Activated naive CD4-positive, alpha-beta T cell treated with anti-CD3 and anti-CD28 coated beads, Interleukin-2, amount 50 U/mL, for 24 hours (primary cell): ENCODE data around the gene BTBD9.
"Not testable (repeated sequence)": the region's sequence is repeated elsewhere in the genome, so short reads cannot be mapped to it uniquely, and the experiment has no call there.

Experiments used
- H3K27ac Mint-ChIP-seq: one replicate; pipeline ENCODE4 v1.8.0; 2021; ENCODE audit warnings: mild to moderate bottlenecking, mixed read lengths
- H3K27me3 Mint-ChIP-seq: one replicate; pipeline ENCODE4 v1.8.0; 2021; ENCODE audit warnings: mixed read lengths
- H3K36me3 Mint-ChIP-seq: one replicate; pipeline ENCODE4 v1.8.0; 2021; ENCODE audit warnings: mixed read lengths
- H3K4me1 Mint-ChIP-seq: one replicate; pipeline ENCODE4 v1.8.0; 2021; ENCODE audit warnings: mixed read lengths
- H3K4me3 Mint-ChIP-seq: one replicate; pipeline ENCODE4 v1.8.0; 2021; ENCODE audit warnings: mild to moderate bottlenecking, mixed read lengths
- H3K9me3 Mint-ChIP-seq: one replicate; pipeline ENCODE4 v1.8.0; 2021; ENCODE audit warnings: mixed read lengths

BTBD9 gene

DNA sequence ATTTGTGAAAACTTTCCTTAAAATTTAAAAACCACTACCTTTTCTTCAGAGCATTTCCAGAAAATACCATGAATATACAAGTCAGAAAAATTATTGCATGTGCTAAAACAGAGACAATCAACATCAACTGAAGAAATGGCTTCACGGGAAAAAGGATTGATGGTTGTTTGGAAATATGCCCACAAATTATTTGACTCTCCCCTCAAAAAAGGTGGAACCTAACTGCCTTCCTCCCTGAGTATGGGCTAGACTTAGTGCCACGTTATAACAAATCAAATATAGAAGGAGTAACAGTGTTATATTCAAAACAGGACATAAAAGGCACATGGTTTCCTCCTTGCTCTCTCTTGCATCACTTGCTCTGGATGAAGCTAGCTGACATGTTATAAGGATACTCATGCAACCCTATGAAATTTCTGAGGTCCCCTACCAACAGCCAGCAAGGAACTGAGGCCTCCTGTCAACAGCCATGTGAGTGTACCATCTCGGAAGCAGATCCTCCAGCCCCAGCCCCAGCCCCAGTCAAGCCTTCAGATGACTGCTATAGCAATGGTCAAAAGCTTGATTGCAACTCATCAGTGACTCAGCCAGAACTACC is 8.4 kb downstream of the BTBD9 start:
- Mint-ChIP-seq H3K27me3 (no peaks in the 10 kb centered on the region), H3K36me3 (peaks cover 3% of the 10 kb centered on the region), H3K27ac (no peak overlapping the region), H3K4me3 (no peak overlapping the region), H3K4me1 (peaks cover 52% of the 10 kb centered on the region), H3K9me3 (no peaks in the 10 kb centered on the region)

DNA sequence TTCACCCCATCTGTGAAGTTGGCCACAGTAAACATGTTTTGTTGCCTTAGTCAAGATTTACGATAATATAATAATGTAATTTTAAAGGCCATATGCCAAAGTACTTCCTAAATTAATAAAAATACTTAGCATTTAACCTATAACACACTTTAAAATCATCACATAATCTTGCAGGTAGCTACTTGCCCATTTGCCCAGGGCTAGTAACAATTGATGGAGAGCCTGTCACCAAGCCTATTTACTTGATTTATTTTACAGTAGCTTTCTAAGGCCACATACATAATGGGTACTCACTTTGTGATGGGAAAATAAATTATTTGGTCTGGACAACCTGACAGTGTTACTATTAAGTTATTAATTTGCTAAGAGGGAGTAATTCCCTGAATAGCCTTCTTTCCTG is 14.5 kb downstream of the BTBD9 start:
- H3K4me3 Mint-ChIP-seq, result no peak overlapping the region
- H3K4me1 Mint-ChIP-seq, result peaks cover 40% of the 10 kb centered on the region
- H3K27ac Mint-ChIP-seq, result no peak overlapping the region
- H3K9me3 Mint-ChIP-seq, result no peaks in the 10 kb centered on the region
- H3K27me3 Mint-ChIP-seq, result no peaks in the 10 kb centered on the region
- H3K36me3 Mint-ChIP-seq, result peaks cover 3% of the 10 kb centered on the region

DNA sequence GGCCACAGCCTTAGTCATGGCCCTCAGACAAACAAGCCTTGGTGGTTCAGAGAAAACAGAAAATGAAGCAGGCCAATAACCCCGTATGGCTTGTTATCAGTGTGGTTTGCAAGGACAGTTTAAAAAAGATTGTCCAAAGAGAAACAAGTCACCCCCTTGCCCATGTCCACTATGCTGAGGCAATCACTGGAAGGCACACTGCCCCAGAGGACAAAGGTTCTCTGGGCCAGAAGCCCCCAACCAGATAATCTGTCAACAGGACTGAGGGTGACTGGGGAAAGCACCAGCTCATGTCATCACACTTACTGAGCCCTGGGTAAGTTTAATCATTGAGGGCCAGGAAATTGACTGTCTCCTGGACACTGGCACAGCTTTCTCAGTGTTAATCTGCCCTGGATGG is 20.4 kb downstream of the BTBD9 start:
- H3K36me3 Mint-ChIP-seq, H3K9me3 Mint-ChIP-seq, H3K4me3 Mint-ChIP-seq, H3K27me3 Mint-ChIP-seq, H3K27ac Mint-ChIP-seq: not testable (repeated sequence)
- peaks cover 29% of the 10 kb centered on the region for H3K4me1 Mint-ChIP-seq

DNA sequence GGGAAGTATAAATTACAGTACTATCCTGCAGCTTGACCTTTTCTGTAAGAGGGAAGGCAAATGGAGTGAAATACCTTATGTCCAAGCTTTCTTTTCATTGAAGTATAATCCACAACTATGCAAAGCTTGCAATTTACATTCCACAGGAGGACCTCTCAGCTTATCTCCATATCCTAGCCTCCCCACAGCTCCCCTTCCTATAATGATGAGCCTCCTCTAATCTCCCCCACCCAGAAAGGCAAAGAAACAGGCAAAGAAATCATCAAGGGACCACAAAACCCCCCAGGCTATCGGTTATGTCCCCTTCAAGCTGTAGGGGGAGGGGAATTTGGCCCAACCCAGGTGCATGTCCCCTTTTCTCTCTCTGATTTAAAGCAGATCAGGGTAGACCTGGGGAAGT is 21.4 kb downstream of the BTBD9 start:
- not testable (repeated sequence) for H3K27ac Mint-ChIP-seq, H3K4me3 Mint-ChIP-seq, H3K36me3 Mint-ChIP-seq, H3K27me3 Mint-ChIP-seq, H3K9me3 Mint-ChIP-seq
- peaks cover 27% of the 10 kb centered on the region for H3K4me1 Mint-ChIP-seq

DNA sequence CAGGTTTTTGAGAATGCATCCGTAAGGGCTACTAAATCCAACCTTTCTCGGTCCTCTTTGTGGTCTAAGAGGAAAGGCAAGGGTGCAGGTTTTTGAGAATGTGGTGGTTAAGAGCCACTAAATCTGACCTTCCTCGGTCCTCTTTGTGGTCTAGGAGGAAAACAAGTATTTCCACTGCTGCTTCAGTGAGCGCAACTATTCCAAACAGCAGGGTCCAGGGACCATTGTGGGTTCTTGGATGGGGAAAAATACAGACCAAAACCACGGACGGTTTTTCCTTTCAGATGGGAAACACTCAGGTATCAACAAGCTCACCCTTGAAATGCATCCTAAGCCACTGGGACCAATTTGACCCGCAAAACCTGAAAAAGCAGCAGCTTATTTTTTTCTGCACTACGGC is 21.9 kb downstream of the BTBD9 start:
- Mint-ChIP-seq H3K27me3 (no peaks in the 10 kb centered on the region), H3K9me3 (no peaks in the 10 kb centered on the region), H3K27ac (no peak overlapping the region), H3K4me1 (peaks cover 23% of the 10 kb centered on the region), H3K4me3 (no peak overlapping the region), H3K36me3 (no peaks in the 10 kb centered on the region)

DNA sequence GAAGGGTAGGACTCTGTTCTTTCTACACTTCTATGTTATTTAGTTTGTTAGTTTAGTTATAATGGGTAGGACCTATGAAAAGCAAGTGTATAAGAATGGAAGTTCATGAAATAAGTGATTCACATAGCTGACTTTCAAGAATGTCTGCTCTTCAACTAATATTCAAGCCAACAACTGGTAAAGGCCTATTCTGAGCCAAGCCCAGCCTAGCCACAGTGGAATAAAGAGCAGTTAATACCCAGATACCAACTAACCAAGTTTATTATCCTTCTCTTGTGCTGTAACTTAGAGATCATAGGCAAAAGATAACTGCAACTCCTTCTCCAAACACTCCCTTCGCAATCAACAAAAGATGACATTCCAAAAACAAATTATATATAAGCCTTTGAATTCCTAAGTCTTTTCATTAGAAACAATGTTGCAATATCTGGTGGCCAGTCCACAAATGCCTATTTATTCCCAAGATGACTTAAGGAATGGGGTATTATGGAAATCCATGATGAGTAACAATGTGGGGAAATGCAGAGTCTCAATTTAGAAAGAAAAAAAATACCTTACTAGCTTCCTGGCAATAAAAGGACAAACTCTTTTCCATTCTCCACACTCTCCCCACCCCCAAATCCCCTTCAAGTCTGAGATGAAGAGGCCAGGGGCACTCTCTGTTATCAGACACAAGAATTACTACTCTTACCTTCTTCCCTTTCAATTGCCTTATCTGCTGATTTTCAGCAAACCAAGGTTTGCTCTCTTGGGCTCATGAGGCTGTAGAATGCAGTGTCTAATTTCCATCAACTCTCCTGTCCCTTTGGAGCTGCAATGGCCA is 27.4 kb downstream of the BTBD9 start:
- peaks cover 43% of the 10 kb centered on the region for H3K4me1 Mint-ChIP-seq

DNA sequence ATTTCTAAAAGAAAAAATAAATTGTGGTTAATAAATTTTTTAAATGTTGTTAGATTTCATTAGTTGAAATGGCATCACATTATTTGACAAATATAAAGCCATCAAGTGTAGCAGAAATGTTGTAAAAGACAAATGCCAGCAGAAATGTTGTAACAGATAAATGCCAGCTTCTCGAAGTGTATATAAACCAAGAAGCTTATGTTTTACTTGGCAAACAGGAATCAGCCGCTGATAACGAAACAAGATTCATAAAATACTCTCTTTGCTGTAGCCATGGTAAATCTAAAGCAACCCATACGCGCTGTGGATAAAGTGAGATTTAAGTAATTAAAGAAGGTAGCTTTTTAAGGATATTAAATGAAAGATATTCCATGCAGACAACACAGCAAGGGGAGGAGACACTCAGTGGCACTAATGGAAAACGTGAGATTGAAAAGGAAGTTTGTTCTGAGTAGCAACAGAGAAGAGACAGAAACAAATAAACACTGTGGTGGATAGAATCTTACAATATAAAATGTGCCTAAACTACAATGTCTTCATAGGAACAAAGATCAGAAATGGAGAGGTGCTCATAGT is 29.6 kb downstream of the BTBD9 start:
- Mint-ChIP-seq H3K36me3 (no peaks in the 10 kb centered on the region), H3K4me3 (no peak overlapping the region), H3K27ac (no peak overlapping the region), H3K4me1 (peaks cover 40% of the 10 kb centered on the region), H3K27me3 (no peaks in the 10 kb centered on the region), H3K9me3 (no peaks in the 10 kb centered on the region)

More for the DNA sequence above, 27.4 kb downstream of the BTBD9 start:
- no peak overlapping the region for H3K4me3 Mint-ChIP-seq
- no peaks in the 10 kb centered on the region for H3K27me3 Mint-ChIP-seq
- H3K27ac Mint-ChIP-seq, result no peak overlapping the region
- no peaks in the 10 kb centered on the region for H3K36me3 Mint-ChIP-seq
- no peaks in the 10 kb centered on the region for H3K9me3 Mint-ChIP-seq

DNA sequence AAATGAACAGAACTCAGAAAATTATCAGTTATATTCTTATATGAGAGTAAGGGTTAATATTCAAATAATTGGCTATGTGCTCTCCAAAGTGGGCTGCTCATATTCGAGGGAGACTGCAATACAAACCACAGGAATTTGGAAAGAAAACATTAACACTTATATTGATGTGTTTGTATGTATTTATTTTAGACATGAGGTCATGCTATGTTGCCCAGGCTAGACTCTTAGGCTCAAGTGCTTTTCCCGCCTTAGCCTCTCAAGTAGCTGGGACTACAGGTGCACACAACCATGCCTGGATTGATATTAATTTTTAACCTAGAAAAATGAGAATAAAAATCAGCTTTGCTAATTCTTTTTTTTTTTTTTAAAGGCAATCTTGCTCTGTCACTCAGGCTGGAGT is 35.0 kb downstream of the BTBD9 start:
- peaks cover 32% of the 10 kb centered on the region for H3K4me1 Mint-ChIP-seq
- no peaks in the 10 kb centered on the region for H3K9me3 Mint-ChIP-seq
- no peak overlapping the region for H3K4me3 Mint-ChIP-seq
- peaks cover under 1% of the 10 kb centered on the region for H3K36me3 Mint-ChIP-seq
- no peaks in the 10 kb centered on the region for H3K27me3 Mint-ChIP-seq
- no peak overlapping the region for H3K27ac Mint-ChIP-seq

DNA sequence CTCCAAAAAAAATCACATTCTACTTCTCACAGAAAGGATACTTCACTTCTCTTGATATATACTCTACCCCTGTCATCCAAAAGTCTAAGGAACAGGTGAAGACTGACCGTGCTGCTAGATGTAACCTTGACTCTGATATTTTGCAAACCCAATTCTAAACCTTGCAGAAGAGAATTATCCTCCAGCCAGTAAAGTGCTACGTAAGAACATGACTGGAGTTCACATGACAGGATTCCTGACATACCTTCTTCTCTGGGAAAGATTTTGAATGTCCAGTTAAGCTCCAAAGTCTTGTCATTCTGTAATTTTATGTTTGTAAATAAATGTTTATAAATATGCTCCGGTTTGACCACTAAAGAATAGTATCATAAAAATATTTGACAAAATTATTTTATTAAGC is 35.8 kb downstream of the BTBD9 start:
- Mint-ChIP-seq H3K4me3 (no peak overlapping the region), H3K4me1 (peaks cover 26% of the 10 kb centered on the region), H3K27me3 (no peaks in the 10 kb centered on the region), H3K27ac (no peak overlapping the region), H3K36me3 (peaks cover 3% of the 10 kb centered on the region), H3K9me3 (no peaks in the 10 kb centered on the region)

DNA sequence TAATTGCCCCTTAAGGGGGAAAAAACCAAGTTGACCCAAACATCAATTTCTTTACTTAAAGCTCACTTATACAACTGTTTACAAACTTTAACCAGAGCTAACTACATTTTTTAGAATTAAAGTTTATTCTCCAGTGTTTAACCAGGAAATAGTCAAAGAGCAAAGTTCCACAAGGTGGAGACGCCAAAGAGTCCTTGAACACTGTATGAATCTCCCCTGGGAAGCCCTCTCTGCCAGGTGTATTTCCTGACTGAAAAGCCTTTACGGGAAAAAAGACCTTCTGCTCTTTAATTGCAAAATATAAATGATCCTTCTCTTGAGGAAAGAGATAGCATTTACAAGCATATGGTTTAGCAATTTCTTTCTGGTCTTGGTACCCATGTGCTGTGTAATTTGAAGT is 36.2 kb downstream of the BTBD9 start:
- peaks cover 22% of the 10 kb centered on the region for H3K4me1 Mint-ChIP-seq
- no peak overlapping the region for H3K4me3 Mint-ChIP-seq
- no peak overlapping the region for H3K27ac Mint-ChIP-seq
- peaks cover 3% of the 10 kb centered on the region for H3K36me3 Mint-ChIP-seq
- no peaks in the 10 kb centered on the region for H3K27me3 Mint-ChIP-seq
- H3K9me3 Mint-ChIP-seq, result no peaks in the 10 kb centered on the region

DNA sequence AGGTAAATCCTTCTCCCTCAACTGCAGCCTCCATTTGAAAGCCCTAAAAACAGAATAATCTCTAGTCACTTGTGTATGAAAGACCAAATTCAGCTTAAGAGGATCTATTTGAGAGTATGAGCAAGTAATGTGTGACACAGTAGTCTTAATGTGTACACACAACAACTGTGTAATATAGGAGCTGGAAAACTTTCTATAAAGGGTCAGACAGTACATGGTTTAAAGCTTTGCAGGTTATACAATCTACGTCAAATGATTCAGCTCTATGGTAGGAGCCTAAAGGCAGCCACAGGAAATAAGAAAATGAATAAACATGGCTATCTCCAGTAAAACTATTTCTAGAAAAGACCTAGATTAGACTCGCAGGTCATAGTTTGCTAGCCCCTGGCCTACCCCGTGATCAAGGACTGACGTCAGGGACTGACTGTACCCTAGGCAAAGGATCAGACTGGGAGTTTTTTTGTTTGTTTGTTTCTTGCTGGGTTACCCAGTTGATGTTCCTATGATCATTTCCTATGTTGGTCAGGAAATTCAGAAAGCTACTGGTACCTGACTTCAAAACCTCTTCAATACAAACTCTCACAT is 39.7 kb downstream of the BTBD9 start:
- Mint-ChIP-seq H3K4me1 (peaks cover 16% of the 10 kb centered on the region), H3K9me3 (no peaks in the 10 kb centered on the region), H3K27ac (no peak overlapping the region), H3K4me3 (no peak overlapping the region), H3K27me3 (no peaks in the 10 kb centered on the region), H3K36me3 (peaks cover 17% of the 10 kb centered on the region)

DNA sequence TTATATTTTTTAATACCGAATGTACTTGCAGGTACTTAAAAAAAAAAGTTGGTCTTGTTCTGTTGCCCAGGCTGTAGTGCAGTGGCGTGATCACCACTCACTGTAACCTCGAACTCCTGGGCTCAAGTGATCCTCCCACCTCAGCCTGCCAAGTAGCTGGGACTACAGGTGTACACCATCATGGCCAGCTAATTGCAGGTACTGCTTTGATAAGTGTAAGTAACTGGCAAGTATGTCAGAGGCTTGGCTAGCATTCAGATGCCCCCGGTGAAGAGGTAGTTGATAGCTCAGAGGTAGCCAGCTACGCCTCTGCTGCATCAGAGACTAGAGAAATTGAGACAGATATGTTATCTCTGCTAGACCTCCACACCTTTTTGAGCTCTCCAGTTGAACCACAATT is 40.5 kb downstream of the BTBD9 start:
- Mint-ChIP-seq H3K36me3 (peaks cover 22% of the 10 kb centered on the region), H3K27ac (no peak overlapping the region), H3K9me3 (no peaks in the 10 kb centered on the region), H3K27me3 (no peaks in the 10 kb centered on the region), H3K4me1 (peaks cover 12% of the 10 kb centered on the region), H3K4me3 (no peak overlapping the region)

DNA sequence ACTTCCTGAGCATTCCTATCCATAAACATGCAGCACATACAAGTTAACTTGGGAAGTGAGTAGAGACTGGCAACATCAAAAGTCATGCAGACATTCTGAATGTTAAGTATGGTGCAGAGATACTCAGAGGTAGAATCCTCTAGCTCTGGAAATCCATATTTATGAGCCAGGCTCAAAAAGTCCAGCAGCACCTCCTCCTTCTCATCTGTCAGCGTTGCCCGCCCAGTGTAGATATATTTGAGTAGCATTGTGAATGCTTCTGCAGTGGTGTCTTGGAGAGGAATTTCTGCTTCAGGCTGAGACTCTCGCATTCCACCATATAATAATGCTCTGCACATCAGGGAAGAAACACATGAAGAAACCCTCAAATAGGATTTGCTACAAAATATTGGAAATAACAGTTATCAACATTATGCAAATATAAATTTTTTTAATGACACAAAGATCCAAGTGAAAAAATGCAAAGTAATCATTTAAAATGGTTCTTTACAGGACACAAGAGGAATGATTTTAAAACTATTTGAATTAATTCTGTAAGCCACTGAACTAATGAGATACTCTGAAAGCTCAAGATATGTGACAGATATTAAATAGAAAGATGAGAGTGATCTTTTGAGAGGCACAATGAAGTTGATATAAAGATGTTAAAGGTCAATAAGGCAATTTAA is 45.6 kb downstream of the BTBD9 start:
- Mint-ChIP-seq H3K4me1 (peaks cover 11% of the 10 kb centered on the region), H3K9me3 (no peaks in the 10 kb centered on the region), H3K27me3 (no peaks in the 10 kb centered on the region), H3K27ac (no peak overlapping the region), H3K36me3 (peaks cover 33% of the 10 kb centered on the region), H3K4me3 (no peak overlapping the region)

DNA sequence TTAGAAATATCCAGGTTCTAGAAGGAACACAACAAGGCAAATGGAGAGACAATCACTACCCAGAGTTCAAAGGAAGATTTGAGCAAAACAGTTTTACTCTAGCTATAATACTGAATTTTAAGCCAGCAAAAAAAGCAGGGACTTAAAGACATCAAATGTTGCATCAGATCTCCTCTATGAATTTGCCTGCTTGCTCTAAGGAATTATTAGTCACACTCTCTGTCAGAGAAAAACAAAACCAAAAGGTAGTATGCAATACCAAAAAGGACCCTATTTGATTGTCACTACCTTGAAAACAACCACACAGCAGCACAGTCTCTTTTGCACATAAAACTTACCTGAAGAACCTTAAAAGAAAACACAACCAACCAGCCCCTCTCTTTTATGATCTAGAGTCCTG is 46.3 kb downstream of the BTBD9 start:
- Mint-ChIP-seq H3K27me3 (no peaks in the 10 kb centered on the region), H3K27ac (peak overlapping the region; percentile 70), H3K4me3 (no peak overlapping the region), H3K9me3 (no peaks in the 10 kb centered on the region), H3K4me1 (peaks cover 11% of the 10 kb centered on the region), H3K36me3 (peaks cover 33% of the 10 kb centered on the region)

DNA sequence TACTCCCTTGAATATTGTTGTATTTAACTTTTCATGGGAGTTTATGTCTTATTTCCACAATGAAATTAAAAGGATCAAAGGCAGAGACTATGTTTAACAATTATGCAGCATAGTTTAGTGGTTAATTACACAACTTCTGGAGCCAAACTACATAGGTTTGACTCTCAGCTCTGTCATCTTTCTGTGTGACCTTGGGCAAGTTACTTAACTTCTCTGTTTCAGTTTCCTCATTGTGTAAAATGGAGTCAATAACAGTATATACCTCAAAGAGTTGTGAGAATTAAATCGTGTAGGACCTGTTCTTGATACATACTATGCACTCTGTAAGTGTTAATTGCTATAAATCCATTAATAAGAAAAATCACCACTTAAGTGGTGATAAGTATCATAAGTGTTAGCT is 48.3 kb downstream of the BTBD9 start:
- Mint-ChIP-seq H3K4me1 (peaks cover 11% of the 10 kb centered on the region), H3K27ac (no peak overlapping the region), H3K27me3 (no peaks in the 10 kb centered on the region), H3K36me3 (peaks cover 26% of the 10 kb centered on the region), H3K4me3 (no peak overlapping the region), H3K9me3 (no peaks in the 10 kb centered on the region)

DNA sequence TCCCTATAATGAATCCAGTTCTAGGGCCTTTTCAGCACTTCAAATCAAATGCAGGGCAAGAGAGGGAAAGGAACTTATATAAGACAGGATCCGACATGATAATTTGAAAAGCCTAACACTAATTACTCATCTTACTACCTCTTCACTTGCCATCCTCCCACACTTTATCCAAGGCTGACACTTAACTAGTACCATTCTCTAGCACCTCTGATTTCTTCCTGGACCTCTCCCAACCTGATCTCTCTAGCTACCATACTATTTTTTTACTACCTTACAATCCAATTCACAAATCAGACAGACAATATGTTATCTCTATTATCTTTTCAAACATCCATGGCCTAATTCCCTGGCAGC is 50.4 kb downstream of the BTBD9 start:
- Mint-ChIP-seq H3K4me3 (no peak overlapping the region), H3K4me1 (peaks cover 11% of the 10 kb centered on the region), H3K9me3 (no peaks in the 10 kb centered on the region), H3K27ac (no peak overlapping the region), H3K36me3 (peaks cover 15% of the 10 kb centered on the region), H3K27me3 (no peaks in the 10 kb centered on the region)
